ENCODE data around the gene SYNRG. TPM values are rescaled to one million over a fixed set of nuclear protein-coding genes. Genes with fewer than 3 reads are reported as not detected.

Gene SYNRG
- total and polyA plus RNA-seq, 8 donors, result 7.4 to 26.0 (median 17.0) TPM

- Histone ChIP-seq H3K4me1 (peaks cover under 1 to 3% (median 2%) of the 10 kb centered on the region in 3 donors), H3K36me3 (no peaks in the 10 kb centered on the region), H3K9me3 (no peaks in the 10 kb centered on the region), H3K27ac (no peak overlapping the region), H3K27me3 (no peaks in the 10 kb centered on the region), H3K4me3 (no peak overlapping the region)
- ATAC-seq (no peak), DNase-seq (no peak), FAIRE-seq (no peak)
- no peak for TF ChIP-seq CTCF (IDR thresholded peaks at IDR 0.05)
- intact Hi-C loops (cut with DNase I), result no loop called here
- 93 to 96% methylated on average over 2 of the region's 2 CpGs for WGBS, 2 donors
Observed at GRCh38 chr17:37493249-37494027, 115.8 kb downstream of the SYNRG start.

- DNase-seq, result no peak
- no peak overlapping the region for H3K27ac ChIP-seq
- no peaks in the 10 kb centered on the region for H3K27me3 ChIP-seq
- no peaks in the 10 kb centered on the region for H3K36me3 ChIP-seq
- no peak overlapping the region for H3K4me3 ChIP-seq
- ATAC-seq, result no peak
- intact Hi-C loops (cut with DNase I), result no loop called here
- FAIRE-seq, result no peak
- H3K4me1 ChIP-seq, result peaks cover 6 to 11% (median 7%) of the 10 kb centered on the region in 3 donors
- 50 to 59% methylated on average over 4 of the region's 4 CpGs for WGBS, 2 donors
- TF ChIP-seq CTCF (IDR thresholded peaks at IDR 0.05), result no peak
- no peaks in the 10 kb centered on the region for H3K9me3 ChIP-seq
Observed at GRCh38 chr17:37492167-37492566, 117.1 kb downstream of the SYNRG start.

- intact Hi-C loops (cut with DNase I), result no loop called here
- ATAC-seq, result no peak
- Histone ChIP-seq H3K4me1 (peaks cover 6 to 11% (median 7%) of the 10 kb centered on the region in 3 donors), H3K36me3 (no peaks in the 10 kb centered on the region), H3K9me3 (no peaks in the 10 kb centered on the region), H3K4me3 (peak overlapping the region; percentile 69 to 81 (median 80)), H3K27ac (peak overlapping the region in 1 of 4 donors; percentile 70), H3K27me3 (no peaks in the 10 kb centered on the region)
- no peak for TF ChIP-seq CTCF (IDR thresholded peaks at IDR 0.05)
- 44 to 52% methylated on average over 24 of the region's 24 CpGs for WGBS, 2 donors
- DNase-seq, result peak in 3 of 6 donors; percentile 30 to 53 (median 51)
- FAIRE-seq, result no peak
Observed at GRCh38 chr17:37490638-37491614, 118.3 kb downstream of the SYNRG start.

GRCh38 chr17:37490022-37490587 is 119.1 kb downstream of the SYNRG start:
- DNase-seq, result peak; percentile 60 to 85 (median 70)
- 1% methylated on average over 31 to 55 of the region's 56 CpGs for WGBS, 2 donors
- no peak for FAIRE-seq
- peak in 2 of 4 donors; percentile 12 to 32 for TF ChIP-seq CTCF (IDR thresholded peaks at IDR 0.05)
- peaks cover 6 to 11% (median 7%) of the 10 kb centered on the region in 3 donors for H3K4me1 ChIP-seq
- H3K36me3 ChIP-seq, result no peaks in the 10 kb centered on the region
- intact Hi-C loops (cut with DNase I), result no loop called here
- peak overlapping the region in 3 of 4 donors; percentile 59 to 70 (median 64) for H3K27ac ChIP-seq
- H3K27me3 ChIP-seq, result no peaks in the 10 kb centered on the region
- peak; percentile 26 to 52 (median 36) for ATAC-seq
- H3K4me3 ChIP-seq, result peak overlapping the region; percentile 69 to 81 (median 80)
- no peaks in the 10 kb centered on the region for H3K9me3 ChIP-seq
